MM.1S (cell line): ENCODE data around the gene CTCFL.

Experiments
- DNase-seq: peaks from one replicate; pipeline ENCODE4 v3.0.0-alpha.2; 2015
- H2AFZ ChIP-seq: fragments of 300-600 bp; sonication (generic); 2 replicates; pipeline ENCODE4 v1.6.0; 2016; ENCODE audit warnings: antibody characterized with exemption, low read length
- H3F3A ChIP-seq: fragments of 300-600 bp; sonication (generic); 2 replicates; pipeline ENCODE4 v1.6.1; 2016; ENCODE audit warnings: mild to moderate bottlenecking, antibody characterized with exemption, low read length, moderate library complexity, mixed read lengths; ENCODE audit not compliant: insufficient read depth
- H3K27ac ChIP-seq: fragments of 300-600 bp; sonication (generic); 2 replicates; pipeline ENCODE4 v1.5.1; 2016; ENCODE audit warnings: mild to moderate bottlenecking, low read length
- H3K27me3 ChIP-seq: fragments of 300-600 bp; sonication (generic); replicated peaks from 2 replicates; pipeline ENCODE4 v1.6.0; 2016; ENCODE audit warnings: low read length; ENCODE audit not compliant: insufficient read depth
- H3K36me3 ChIP-seq: fragments of 300-600 bp; sonication (generic); replicated peaks from 2 replicates; pipeline ENCODE4 v1.6.1; 2016; ENCODE audit warnings: mild to moderate bottlenecking, low read length, mixed read lengths; ENCODE audit not compliant: insufficient read depth
- H3K4me1 ChIP-seq: fragments of 300-600 bp; sonication (generic); 2 replicates; pipeline ENCODE4 v1.6.1; 2016; ENCODE audit warnings: low read length, mixed read lengths
- H3K4me2 ChIP-seq: fragments of 300-600 bp; sonication (generic); 2 replicates; pipeline ENCODE4 v1.6.0; 2016; ENCODE audit warnings: low read depth, low read length
- H3K4me3 ChIP-seq: fragments of 300-600 bp; sonication (generic); 2 replicates; pipeline ENCODE4 v1.5.1; 2016; ENCODE audit warnings: low read length, mixed read lengths
- H3K79me2 ChIP-seq: fragments of 300-600 bp; sonication (generic); 2 replicates; pipeline ENCODE4 v1.6.1; 2016; ENCODE audit warnings: mixed run types, low read length, mixed read lengths
- H3K9ac ChIP-seq: fragments of 300-600 bp; sonication (generic); 2 replicates; pipeline ENCODE4 v1.6.1; 2016; ENCODE audit warnings: low read length, mixed read lengths
- H3K9me2 ChIP-seq: fragments of 300-600 bp; sonication (generic); replicated peaks from 2 replicates; pipeline ENCODE4 v1.6.1; 2016; ENCODE audit warnings: mild to moderate bottlenecking, low read length, mixed read lengths; ENCODE audit not compliant: insufficient read depth
- H3K9me3 ChIP-seq: fragments of 300-600 bp; sonication (generic); replicated peaks from 2 replicates; pipeline ENCODE4 v1.6.1; 2016; ENCODE audit warnings: mild to moderate bottlenecking, low read length, mixed read lengths; ENCODE audit not compliant: insufficient read depth
- H4K20me1 ChIP-seq: fragments of 300-600 bp; sonication (generic); 2 replicates; pipeline ENCODE4 v1.6.1; 2016; ENCODE audit warnings: mild to moderate bottlenecking, low read length, moderate library complexity, mixed read lengths; ENCODE audit not compliant: insufficient read depth
- EZH2 ChIP-seq: fragments of 300-600 bp; sonication (generic); optimal IDR thresholded peaks from 2 replicates; pipeline ENCODE3; 2017; ENCODE audit warnings: low read depth, mild to moderate bottlenecking, antibody characterized with exemption, low read length, mixed read lengths
- EZH2phosphoT487 ChIP-seq: fragments of 300-600 bp; sonication (generic); IDR thresholded peaks from 2 replicates; pipeline ENCODE4 v1.6.1; 2018; ENCODE audit warnings: antibody characterized with exemption, low read length
- TF ChIP-seq, protein P1 (sequence below): fragments of 300-600 bp; sonication (generic); IDR thresholded peaks from 2 replicates; pipeline ENCODE4 v1.5.1; 2016; ENCODE audit warnings: antibody characterized with exemption, low read length, mixed read lengths

CTCFL gene

GRCh38 chr20:57476641-57477461 is 48.1 kb downstream of the CTCFL start:
- H3K4me3 ChIP-seq: peak overlapping the region; percentile 32; the same call in 1 of the 2 replicates
- no peaks in the 10 kb centered on the region for H3K9me2 ChIP-seq
- no peaks in the 10 kb centered on the region for H3K36me3 ChIP-seq
- peaks cover 91% of the 10 kb centered on the region for H3K4me1 ChIP-seq
- H3K27me3 ChIP-seq: no peaks in the 10 kb centered on the region
- 0 out of 2 replicates have a peak, but pooled peaks cover 4% of the 10 kb centered on the region for H3K79me2 ChIP-seq
- H3K9me3 ChIP-seq: no peaks in the 10 kb centered on the region
- TF ChIP-seq, protein P1, sequence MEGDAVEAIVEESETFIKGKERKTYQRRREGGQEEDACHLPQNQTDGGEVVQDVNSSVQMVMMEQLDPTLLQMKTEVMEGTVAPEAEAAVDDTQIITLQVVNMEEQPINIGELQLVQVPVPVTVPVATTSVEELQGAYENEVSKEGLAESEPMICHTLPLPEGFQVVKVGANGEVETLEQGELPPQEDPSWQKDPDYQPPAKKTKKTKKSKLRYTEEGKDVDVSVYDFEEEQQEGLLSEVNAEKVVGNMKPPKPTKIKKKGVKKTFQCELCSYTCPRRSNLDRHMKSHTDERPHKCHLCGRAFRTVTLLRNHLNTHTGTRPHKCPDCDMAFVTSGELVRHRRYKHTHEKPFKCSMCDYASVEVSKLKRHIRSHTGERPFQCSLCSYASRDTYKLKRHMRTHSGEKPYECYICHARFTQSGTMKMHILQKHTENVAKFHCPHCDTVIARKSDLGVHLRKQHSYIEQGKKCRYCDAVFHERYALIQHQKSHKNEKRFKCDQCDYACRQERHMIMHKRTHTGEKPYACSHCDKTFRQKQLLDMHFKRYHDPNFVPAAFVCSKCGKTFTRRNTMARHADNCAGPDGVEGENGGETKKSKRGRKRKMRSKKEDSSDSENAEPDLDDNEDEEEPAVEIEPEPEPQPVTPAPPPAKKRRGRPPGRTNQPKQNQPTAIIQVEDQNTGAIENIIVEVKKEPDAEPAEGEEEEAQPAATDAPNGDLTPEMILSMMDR: no peak
- no peak for TF ChIP-seq EZH2
- TF ChIP-seq EZH2phosphoT487: no peak
- no peak overlapping the region for H2AFZ ChIP-seq
- no peaks in the 10 kb centered on the region for H4K20me1 ChIP-seq
- H3K27ac ChIP-seq: peak overlapping the region; percentile 92
- peak overlapping the region; percentile 69 for H3K9ac ChIP-seq
- peak overlapping the region; percentile 53 for H3K4me2 ChIP-seq
- H3F3A ChIP-seq: peaks cover 84% of the 10 kb centered on the region
- no peak for DNase-seq

GRCh38 chr20:57476084-57476526 is 48.8 kb downstream of the CTCFL start:
- Histone ChIP-seq H4K20me1 (no peaks in the 10 kb centered on the region), H3K36me3 (no peaks in the 10 kb centered on the region), H3K27ac (peak overlapping the region; percentile 92), H3K9me2 (no peaks in the 10 kb centered on the region), H3K27me3 (no peaks in the 10 kb centered on the region), H3K4me3 (peak overlapping the region; percentile 32; the same call in 1 of the 2 replicates), H3K4me1 (peaks cover 83% of the 10 kb centered on the region), H3K9me3 (no peaks in the 10 kb centered on the region), H2AFZ (no peak overlapping the region), H3K4me2 (peak overlapping the region; percentile 53), H3K79me2 (0 out of 2 replicates have a peak, but pooled peaks cover 4% of the 10 kb centered on the region), H3F3A (peaks cover 76% of the 10 kb centered on the region), H3K9ac (peak overlapping the region; percentile 69)
- peak; percentile 94 for DNase-seq
- TF ChIP-seq EZH2phosphoT487 (no peak), EZH2 (no peak)
- TF ChIP-seq, protein P1: 0 out of 2 replicates have a peak, but pooled peaks have one; percentile 16

- Histone ChIP-seq H3K9me2 (no peaks in the 10 kb centered on the region), H3K4me3 (peak overlapping the region; percentile 14), H3K27me3 (no peaks in the 10 kb centered on the region), H3K9me3 (no peaks in the 10 kb centered on the region), H3K36me3 (no peaks in the 10 kb centered on the region), H3K4me1 (peaks cover 77% of the 10 kb centered on the region), H2AFZ (no peak overlapping the region), H3K9ac (peak overlapping the region; percentile 69), H3K4me2 (peak overlapping the region; percentile 53), H3K27ac (peak overlapping the region; percentile 92), H4K20me1 (no peaks in the 10 kb centered on the region), H3K79me2 (0 out of 2 replicates have a peak, but pooled peaks cover 4% of the 10 kb centered on the region), H3F3A (peaks cover 71% of the 10 kb centered on the region)
- DNase-seq: peak; percentile 73
- no peak for TF ChIP-seq EZH2phosphoT487
These were observed 49.4 kb downstream of the CTCFL start for GRCh38 chr20:57475388-57476083.
